ENCODE measurements around the gene NDUFAB1.

GRCh38 chr16:23611936-23612335, 15.8 kb upstream of the NDUFAB1 start:
- TF ChIP-seq POLR2A (IDR thresholded peaks at IDR 0.05) (no peak), CTCF (IDR thresholded peaks at IDR 0.05) (no peak)
